Measurements from ENCODE around the gene UPF2.

DNA sequence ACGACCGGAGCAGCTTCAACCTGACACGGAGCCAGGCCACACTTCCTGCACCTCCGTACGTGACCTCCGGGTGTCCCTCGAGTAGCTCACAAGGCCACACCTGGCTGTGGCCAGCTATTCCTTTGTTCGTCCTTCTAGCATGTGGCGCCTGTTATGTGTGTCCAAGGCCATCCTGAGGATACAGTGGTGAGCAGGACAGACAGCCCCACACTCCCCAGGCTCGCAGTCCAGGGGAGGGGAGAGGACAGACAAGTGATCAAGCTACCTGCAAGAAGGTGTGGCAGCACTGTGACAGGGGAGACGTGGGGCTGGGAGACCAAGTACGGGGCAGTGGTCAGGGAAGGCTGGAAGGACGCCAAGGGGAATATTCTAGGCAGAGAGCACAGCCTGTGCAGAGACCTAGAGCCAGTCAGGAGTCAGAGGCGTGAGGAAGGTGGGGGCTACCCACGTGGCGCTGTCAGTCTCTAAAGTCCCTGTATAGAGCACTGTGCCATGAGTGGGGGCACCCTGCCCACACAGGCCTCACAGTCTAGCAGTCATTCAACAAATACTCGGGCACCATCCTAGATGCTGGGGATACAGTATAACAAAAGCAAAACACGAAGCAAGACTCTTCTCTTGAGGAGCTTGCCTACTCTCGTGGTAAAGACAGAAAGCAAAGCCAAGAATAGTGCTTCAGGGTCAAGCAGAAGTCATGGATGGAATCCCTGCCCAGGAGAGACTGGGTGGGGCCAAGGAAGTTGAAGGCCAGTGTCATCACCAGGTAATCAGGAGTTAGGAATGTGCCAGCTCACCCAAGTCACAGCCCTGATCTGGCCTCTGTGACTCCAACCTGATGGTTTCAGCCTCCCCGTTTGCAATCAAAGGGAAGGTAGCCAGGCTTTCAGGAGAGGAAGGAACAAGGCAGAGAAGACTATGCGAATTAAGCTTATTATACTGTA is 160.9 kb downstream of the UPF2 start:
- TF ChIP-seq, protein P1, sequence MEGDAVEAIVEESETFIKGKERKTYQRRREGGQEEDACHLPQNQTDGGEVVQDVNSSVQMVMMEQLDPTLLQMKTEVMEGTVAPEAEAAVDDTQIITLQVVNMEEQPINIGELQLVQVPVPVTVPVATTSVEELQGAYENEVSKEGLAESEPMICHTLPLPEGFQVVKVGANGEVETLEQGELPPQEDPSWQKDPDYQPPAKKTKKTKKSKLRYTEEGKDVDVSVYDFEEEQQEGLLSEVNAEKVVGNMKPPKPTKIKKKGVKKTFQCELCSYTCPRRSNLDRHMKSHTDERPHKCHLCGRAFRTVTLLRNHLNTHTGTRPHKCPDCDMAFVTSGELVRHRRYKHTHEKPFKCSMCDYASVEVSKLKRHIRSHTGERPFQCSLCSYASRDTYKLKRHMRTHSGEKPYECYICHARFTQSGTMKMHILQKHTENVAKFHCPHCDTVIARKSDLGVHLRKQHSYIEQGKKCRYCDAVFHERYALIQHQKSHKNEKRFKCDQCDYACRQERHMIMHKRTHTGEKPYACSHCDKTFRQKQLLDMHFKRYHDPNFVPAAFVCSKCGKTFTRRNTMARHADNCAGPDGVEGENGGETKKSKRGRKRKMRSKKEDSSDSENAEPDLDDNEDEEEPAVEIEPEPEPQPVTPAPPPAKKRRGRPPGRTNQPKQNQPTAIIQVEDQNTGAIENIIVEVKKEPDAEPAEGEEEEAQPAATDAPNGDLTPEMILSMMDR (IDR thresholded peaks at IDR 0.05): no peak
- no peak for TF ChIP-seq POLR2A (IDR thresholded peaks at IDR 0.05)
